Measurements from ENCODE around the gene SLC35E1. TPM values are rescaled to one million over a fixed set of nuclear protein-coding genes. Genes with fewer than 3 reads are reported as not detected.

The SLC35E1 gene
- total and polyA plus RNA-seq, 2 donors from 2014 or later: 19.8 to 47.1 TPM

GRCh38 chr19:16582486-16583261 is 10.5 kb upstream of the SLC35E1 start:
- Histone ChIP-seq H3K4me1 (ENCODE audit: control insufficient read depth in 2 of 3, insufficient read depth in 2 of 3, low read depth in 1 of 3, low read length in 3 of 3) (peaks cover 0 to 53% (median 8%) of the 10 kb centered on the region in 3 donors), H3K36me3 (ENCODE audit: control insufficient read depth in 2 of 3, insufficient read depth in 3 of 3, low read length in 3 of 3) (peaks cover 0 to 12% (median 4%) of the 10 kb centered on the region in 3 donors), H3K27ac (ENCODE audit: low read depth in 2 of 2, low read length in 2 of 2) (no peak overlapping the region), H3K27me3 (ENCODE audit: control insufficient read depth, insufficient read depth, low read length) (no peaks in the 10 kb centered on the region), H3K9me3 (ENCODE audit: control insufficient read depth in 2 of 3, insufficient read depth in 1 of 3, low read length in 3 of 3) (no peaks in the 10 kb centered on the region), H3K9ac (ENCODE audit: low read length in 3 of 3) (no peak overlapping the region), H3K4me3 (ENCODE audit: low read length in 3 of 3) (no peak overlapping the region)
- no peak for TF ChIP-seq CTCF (IDR thresholded peaks at IDR 0.05; ENCODE audit: borderline replicate concordance, extremely low read depth, insufficient read depth)
- no peak for DNase-seq
- no peak for FAIRE-seq
- intact Hi-C loops (cut with DNase I): no loop called here

- H3K36me3 ChIP-seq (ENCODE audit: control insufficient read depth in 2 of 3, insufficient read depth in 3 of 3, low read length in 3 of 3): peaks cover 0 to 14% (median 4%) of the 10 kb centered on the region in 3 donors
- DNase-seq (no peak), FAIRE-seq (no peak)
- intact Hi-C loops (cut with DNase I): no loop called here
- H3K27ac ChIP-seq (ENCODE audit: low read depth in 2 of 2, low read length in 2 of 2): no peak overlapping the region
- no peaks in the 10 kb centered on the region for H3K27me3 ChIP-seq (ENCODE audit: control insufficient read depth, insufficient read depth, low read length)
- TF ChIP-seq CTCF (IDR thresholded peaks at IDR 0.05; ENCODE audit: borderline replicate concordance, extremely low read depth, insufficient read depth): no peak
- H3K4me3 ChIP-seq (ENCODE audit: low read length in 3 of 3): no peak overlapping the region
- H3K4me1 ChIP-seq (ENCODE audit: control insufficient read depth in 2 of 3, insufficient read depth in 2 of 3, low read depth in 1 of 3, low read length in 3 of 3): peaks cover 0 to 46% (median 2%) of the 10 kb centered on the region in 3 donors
- H3K9ac ChIP-seq (ENCODE audit: low read length in 3 of 3): peak overlapping the region in 1 of 3 donors; percentile 51
- no peaks in the 10 kb centered on the region for H3K9me3 ChIP-seq (ENCODE audit: control insufficient read depth in 2 of 3, insufficient read depth in 1 of 3, low read length in 3 of 3)
Observed at GRCh38 chr19:16581971-16582343, 9.7 kb upstream of the SLC35E1 start.

- Histone ChIP-seq H3K36me3 (ENCODE audit: control insufficient read depth in 2 of 3, insufficient read depth in 3 of 3, low read length in 3 of 3) (peaks cover 0 to 14% (median 4%) of the 10 kb centered on the region in 3 donors), H3K4me3 (ENCODE audit: low read length in 3 of 3) (no peak overlapping the region), H3K9me3 (ENCODE audit: control insufficient read depth in 2 of 3, insufficient read depth in 1 of 3, low read length in 3 of 3) (no peaks in the 10 kb centered on the region), H3K27ac (ENCODE audit: low read depth in 2 of 2, low read length in 2 of 2) (no peak overlapping the region), H3K4me1 (ENCODE audit: control insufficient read depth in 2 of 3, insufficient read depth in 2 of 3, low read depth in 1 of 3, low read length in 3 of 3) (peaks cover 0 to 42% (median 0%) of the 10 kb centered on the region in 3 donors), H3K9ac (ENCODE audit: low read length in 3 of 3) (peak overlapping the region in 1 of 3 donors; percentile 51), H3K27me3 (ENCODE audit: control insufficient read depth, insufficient read depth, low read length) (no peaks in the 10 kb centered on the region)
- no peak for FAIRE-seq
- no peak for TF ChIP-seq CTCF (IDR thresholded peaks at IDR 0.05; ENCODE audit: borderline replicate concordance, extremely low read depth, insufficient read depth)
- intact Hi-C loops (cut with DNase I): no loop called here
- no peak for DNase-seq
Observed at GRCh38 chr19:16581145-16581970, 9.1 kb upstream of the SLC35E1 start.

Data from kidney (tissue), 14 donors.